Ramos (cell line): ENCODE results near the gene SAMD5.

ENCODE experiments used
- in situ Hi-C: fragments of 300-500 bp; cut with MboI; formaldehyde crosslinking; loops from one replicate; pipeline ENCODE4 v1.14.3; 2022; ENCODE audit warnings: low sequenced_read_pairs; ENCODE audit not compliant: unreplicated experiment

Gene SAMD5

GRCh38 chr6:147561726-147562125 is 53.2 kb downstream of the SAMD5 start:
- in situ Hi-C loops = no loop called here

GRCh38 chr6:147563472-147563871 is 55.0 kb downstream of the SAMD5 start:
- in situ Hi-C loops = no loop called here

GRCh38 chr6:147564556-147564955 is 56.1 kb downstream of the SAMD5 start:
- in situ Hi-C loops = no loop called here

- in situ Hi-C loops = no loop called here
These were observed 57.9 kb downstream of the SAMD5 start for GRCh38 chr6:147566244-147566898.

GRCh38 chr6:147567141-147567805 is 58.8 kb downstream of the SAMD5 start:
- in situ Hi-C loops = no loop called here

- in situ Hi-C loops = no loop called here
These were observed 61.3 kb downstream of the SAMD5 start for GRCh38 chr6:147569788-147570187.

- in situ Hi-C loops = no loop called here
These were observed 62.2 kb downstream of the SAMD5 start for GRCh38 chr6:147570681-147571080.

GRCh38 chr6:147577488-147577887 is 69.0 kb downstream of the SAMD5 start:
- in situ Hi-C loops = no loop called here

- in situ Hi-C loops = no loop called here
These were observed 69.7 kb downstream of the SAMD5 start for GRCh38 chr6:147578159-147578558.

- in situ Hi-C loops = no loop called here
These were observed 70.4 kb downstream of the SAMD5 start for GRCh38 chr6:147578883-147579282.

- in situ Hi-C loops = no loop called here
These were observed 71.2 kb downstream of the SAMD5 start for GRCh38 chr6:147579667-147580066.

- in situ Hi-C loops = no loop called here
These were observed 74.5 kb downstream of the SAMD5 start for GRCh38 chr6:147582991-147583390.

GRCh38 chr6:147585256-147585655 is 76.8 kb downstream of the SAMD5 start:
- in situ Hi-C loops = no loop called here

- in situ Hi-C loops = no loop called here
These were observed 77.6 kb downstream of the SAMD5 start for GRCh38 chr6:147586044-147586443.

GRCh38 chr6:147587907-147588306 is 79.4 kb downstream of the SAMD5 start:
- in situ Hi-C loops = no loop called here

GRCh38 chr6:147588469-147588868 is 80.0 kb downstream of the SAMD5 start:
- in situ Hi-C loops = no loop called here

GRCh38 chr6:147589739-147590250 is 81.3 kb downstream of the SAMD5 start:
- in situ Hi-C loops = no loop called here

- in situ Hi-C loops = no loop called here
These were observed 87.5 kb downstream of the SAMD5 start for GRCh38 chr6:147595961-147596360.

- in situ Hi-C loops = no loop called here
These were observed 95.0 kb downstream of the SAMD5 start for GRCh38 chr6:147603392-147604081.

- in situ Hi-C loops = no loop called here
These were observed 95.9 kb downstream of the SAMD5 start for GRCh38 chr6:147604373-147604772.

GRCh38 chr6:147611992-147612391 is 103.5 kb downstream of the SAMD5 start:
- in situ Hi-C loops = no loop called here
